ENCODE measurements around the gene TEK.

The TEK gene

GRCh38 chr9:27125030-27125429 lies 16.0 kb downstream of the TEK start:
- DNase-seq: no peak

GRCh38 chr9:27125936-27126335 lies 16.9 kb downstream of the TEK start:
- no peak for DNase-seq

GRCh38 chr9:27126670-27127069 lies 17.6 kb downstream of the TEK start:
- no peak for DNase-seq

- no peak for DNase-seq
Measured at GRCh38 chr9:27129221-27129620, 20.2 kb downstream of the TEK start.

DNA sequence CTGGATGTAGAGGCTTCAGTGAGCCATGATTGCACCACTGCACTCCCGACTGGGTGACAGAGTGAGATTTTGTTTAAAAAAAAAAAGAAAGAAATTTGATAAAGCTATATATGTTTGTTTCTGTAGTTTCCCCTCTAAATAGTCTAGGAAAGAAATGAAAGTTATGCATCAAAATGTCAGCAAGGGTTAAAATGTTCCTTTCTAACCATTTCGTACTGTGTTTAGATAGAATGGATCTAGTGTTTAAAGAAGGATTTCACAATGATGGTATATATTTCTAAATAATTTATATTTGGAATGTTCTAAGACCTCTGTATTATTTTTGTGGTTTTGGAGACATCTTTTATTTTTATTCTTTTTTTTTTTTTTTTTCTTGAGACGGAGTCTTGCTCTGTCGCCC lies 22.7 kb downstream of the TEK start:
- DNase-seq: no peak

GRCh38 chr9:27133817-27134216 lies 24.8 kb downstream of the TEK start:
- no peak for DNase-seq

- DNase-seq: no peak
Measured at GRCh38 chr9:27142299-27142930, 33.4 kb downstream of the TEK start.

DNA sequence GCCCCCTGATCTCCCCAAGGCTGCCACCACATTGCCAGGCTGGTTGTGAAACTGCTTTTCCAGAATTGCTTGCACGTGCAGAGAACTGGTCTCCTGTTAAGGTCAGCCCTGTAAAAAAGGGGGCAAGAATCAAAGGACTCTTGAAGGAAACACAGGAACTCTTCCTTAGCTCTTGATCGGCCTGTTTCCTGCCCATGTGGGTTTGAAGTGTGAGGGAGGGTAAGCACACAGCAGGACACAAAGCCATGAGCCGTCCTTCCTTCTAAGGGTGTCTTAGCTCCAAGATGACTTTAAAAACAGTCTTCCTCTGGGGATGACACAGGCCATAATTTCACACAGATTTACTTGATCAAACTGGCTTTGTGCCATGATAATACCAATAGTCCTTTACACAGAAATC lies 36.1 kb downstream of the TEK start:
- DNase-seq: no peak

DNA sequence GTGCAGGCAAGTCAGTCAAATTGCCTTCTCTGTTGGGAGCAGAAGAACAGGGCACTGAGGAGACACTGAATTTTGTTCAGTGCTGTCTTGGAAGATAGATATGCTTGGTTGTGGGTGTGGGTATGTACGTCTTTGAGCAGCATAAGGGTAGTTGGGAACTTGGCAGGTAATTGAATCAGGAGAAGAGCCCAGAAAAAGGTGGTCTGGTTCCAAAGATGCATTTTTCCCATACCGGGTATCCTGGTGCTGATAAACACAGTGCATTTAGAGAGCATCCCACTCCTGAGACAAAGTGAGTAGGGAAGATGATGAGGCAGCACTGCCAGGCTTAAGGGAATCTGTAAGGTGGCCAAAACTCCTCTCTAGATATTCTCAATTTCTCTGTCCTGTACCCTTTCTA lies 40.6 kb downstream of the TEK start:
- DNase-seq: no peak

GRCh38 chr9:27150746-27151406 lies 41.9 kb downstream of the TEK start:
- DNase-seq: no peak

GRCh38 chr9:27151693-27152404 lies 42.8 kb downstream of the TEK start:
- no peak for DNase-seq

GRCh38 chr9:27152405-27152718 lies 43.3 kb downstream of the TEK start:
- DNase-seq: no peak

DNA sequence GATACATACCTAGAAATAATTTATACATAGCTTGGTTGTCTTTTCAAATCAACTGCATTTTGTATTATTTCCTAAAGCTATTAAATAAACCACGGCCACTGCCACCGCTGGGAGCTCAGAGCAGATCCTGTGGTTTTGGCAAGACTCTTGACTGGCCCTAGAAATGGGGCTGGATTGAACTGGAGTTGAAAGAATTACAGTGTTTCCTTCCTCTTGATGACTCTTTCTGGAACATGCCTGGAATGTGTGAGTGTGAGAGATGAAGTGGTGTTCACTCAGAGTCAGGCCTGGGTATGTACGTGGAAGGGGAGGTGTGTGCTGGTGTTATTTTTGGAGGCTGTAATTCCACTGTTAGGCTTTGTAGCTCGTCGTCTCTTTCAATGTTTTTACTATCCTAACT lies 45.9 kb downstream of the TEK start:
- no peak for DNase-seq

DNA sequence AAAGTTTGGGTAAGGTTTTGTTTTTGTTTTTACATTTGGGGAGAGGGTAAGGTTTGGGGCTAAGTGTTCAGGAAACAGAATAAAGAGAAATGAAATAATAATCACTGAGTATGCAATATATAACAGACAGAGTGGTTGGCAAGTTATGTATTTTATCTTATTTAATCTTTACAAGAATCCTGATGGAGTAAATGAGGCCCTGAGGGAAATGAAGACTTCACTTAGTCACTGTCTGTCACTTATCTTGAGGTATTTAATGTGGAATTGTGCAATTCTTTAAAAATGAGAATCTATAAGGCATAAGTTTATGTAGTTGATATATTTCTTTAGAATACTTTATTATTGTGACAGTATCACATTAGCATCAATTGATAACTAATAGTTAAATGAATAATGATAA lies 48.1 kb downstream of the TEK start:
- no peak for DNase-seq

GRCh38 chr9:27157736-27158135 lies 48.7 kb downstream of the TEK start:
- no peak for DNase-seq

DNA sequence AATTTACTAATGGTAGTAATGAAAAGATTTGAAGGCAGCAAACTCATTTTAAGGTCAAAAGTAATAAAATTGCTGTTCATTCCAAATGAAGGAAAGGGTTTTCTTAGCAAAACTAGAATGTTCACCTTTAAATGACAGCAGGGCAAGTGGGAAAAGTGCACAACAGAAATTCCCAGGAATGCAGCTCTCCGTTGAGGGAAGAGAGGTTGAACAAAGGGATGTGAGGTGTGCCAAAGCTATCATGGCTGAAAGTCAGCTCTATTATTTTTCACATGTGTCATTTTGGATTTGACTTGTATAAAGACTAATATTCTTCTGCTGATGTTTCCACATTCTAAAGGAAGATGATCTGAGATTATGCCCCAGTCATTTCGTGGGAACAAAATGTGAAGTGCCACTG lies 51.6 kb downstream of the TEK start:
- DNase-seq: no peak

- DNase-seq: no peak
Measured at GRCh38 chr9:27162045-27162444, 53.0 kb downstream of the TEK start.

DNA sequence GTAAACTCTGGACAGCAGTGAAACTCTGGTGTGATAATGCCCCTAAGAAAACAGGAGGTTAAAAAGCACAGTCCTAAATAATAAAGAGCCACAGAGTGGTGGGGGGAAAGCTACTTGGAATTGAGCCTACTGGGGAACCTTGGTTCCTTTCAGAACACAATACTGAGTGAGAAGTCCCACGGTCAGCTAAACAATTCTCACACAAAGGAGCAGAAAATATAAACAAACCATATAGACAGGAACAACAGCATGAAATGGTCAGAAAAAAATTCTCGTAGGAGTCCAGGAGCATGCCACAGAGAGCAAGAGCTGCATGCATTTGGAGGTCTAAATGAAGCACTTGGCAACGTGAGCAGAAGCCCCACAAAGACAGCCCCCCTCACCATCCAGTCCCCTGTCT lies 56.0 kb downstream of the TEK start:
- no peak for DNase-seq

- DNase-seq: no peak
Measured at GRCh38 chr9:27165670-27166069, 56.6 kb downstream of the TEK start.

- no peak for DNase-seq
Measured at GRCh38 chr9:27168496-27168895, 59.5 kb downstream of the TEK start.

- no peak for DNase-seq
Measured at GRCh38 chr9:27168951-27169350, 59.9 kb downstream of the TEK start.

DNA sequence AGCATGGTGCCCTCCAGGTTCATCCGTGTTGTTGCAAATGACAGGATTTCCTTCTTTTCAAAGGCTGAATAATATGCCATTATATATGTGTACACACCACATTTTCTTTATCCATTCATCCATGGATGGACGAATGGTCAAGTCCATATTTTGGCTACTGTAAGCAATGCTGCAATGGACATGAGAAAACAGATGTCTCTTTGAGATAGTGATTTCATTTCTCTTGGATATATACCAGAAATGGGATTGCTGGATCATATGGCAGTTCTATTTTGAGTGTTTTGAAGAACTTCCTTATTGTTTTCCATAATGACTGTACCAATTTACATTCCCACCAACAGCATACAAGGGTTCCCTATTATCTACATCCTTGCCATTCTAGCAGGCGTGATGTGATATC lies 67.9 kb downstream of the TEK start:
- no peak for DNase-seq

DNA sequence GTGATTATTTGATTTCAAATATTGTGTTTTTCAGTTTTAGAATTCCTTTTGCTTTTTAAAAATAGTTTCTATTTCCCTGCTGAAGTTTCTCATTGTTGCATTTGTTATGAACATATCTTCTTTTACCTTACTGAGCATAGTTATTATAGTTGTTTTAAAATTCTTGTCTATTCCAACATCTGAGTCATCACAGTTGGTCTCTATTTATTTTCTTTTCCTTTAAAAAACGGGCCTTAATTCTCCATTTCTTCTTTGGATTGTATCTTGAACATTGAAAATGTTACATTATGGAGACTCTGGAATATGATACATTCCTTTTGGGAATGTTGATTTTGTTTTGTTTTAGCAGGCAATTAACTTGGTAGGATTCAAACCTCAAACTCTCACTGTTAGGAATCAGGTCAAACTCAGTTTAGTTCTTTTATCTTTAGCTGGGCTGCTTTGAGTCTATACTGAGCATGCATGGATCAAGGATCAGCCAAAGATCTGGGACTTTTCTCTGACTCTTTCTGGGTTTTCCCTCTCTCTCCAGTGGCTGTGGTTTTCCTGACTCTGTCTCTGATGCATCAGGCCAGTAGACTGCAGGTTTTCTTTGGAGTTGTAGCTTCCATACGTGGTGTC lies 70.3 kb downstream of the TEK start:
- DNase-seq: no peak

GRCh38 chr9:27181381-27181780 lies 72.4 kb downstream of the TEK start:
- no peak for DNase-seq

Data from NCI-H510A treated with DMSO at 0.1 percent for 48 hours (cell line).